C4-2B (cell line): ENCODE measurements around the gene MLLT1.

Experiments used
- ZFX ChIP-seq: fragments of 450-650 bp; IDR thresholded peaks from 2 replicates; pipeline ENCODE4 v1.6.1; 2017
- TF ChIP-seq, protein P1 (sequence below): fragments of 450-650 bp; conservative IDR thresholded peaks from 2 replicates; pipeline ENCODE4 v1.5.1; 2017; ENCODE audit warnings: mild to moderate bottlenecking

DNA sequence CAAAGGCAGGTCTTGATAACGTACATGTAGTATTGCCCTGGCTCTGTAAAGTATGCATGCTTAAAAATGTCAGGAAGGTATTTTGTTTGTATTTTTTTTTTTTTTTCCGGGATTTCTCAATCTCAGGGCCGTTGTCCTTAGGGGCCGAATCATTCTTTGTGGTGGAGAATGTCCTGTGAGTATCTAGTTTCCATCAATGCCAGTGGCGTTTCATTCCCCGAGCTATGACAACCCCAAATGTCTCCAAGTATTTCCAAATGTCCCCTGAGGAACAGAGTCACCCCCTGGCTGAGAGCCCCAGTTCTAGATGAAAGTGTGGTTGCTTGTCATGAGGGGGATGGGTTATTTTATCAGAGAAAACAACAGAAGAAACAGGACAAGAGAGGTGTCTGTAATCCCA is 75.6 kb downstream of the MLLT1 start:
- TF ChIP-seq, protein P1, sequence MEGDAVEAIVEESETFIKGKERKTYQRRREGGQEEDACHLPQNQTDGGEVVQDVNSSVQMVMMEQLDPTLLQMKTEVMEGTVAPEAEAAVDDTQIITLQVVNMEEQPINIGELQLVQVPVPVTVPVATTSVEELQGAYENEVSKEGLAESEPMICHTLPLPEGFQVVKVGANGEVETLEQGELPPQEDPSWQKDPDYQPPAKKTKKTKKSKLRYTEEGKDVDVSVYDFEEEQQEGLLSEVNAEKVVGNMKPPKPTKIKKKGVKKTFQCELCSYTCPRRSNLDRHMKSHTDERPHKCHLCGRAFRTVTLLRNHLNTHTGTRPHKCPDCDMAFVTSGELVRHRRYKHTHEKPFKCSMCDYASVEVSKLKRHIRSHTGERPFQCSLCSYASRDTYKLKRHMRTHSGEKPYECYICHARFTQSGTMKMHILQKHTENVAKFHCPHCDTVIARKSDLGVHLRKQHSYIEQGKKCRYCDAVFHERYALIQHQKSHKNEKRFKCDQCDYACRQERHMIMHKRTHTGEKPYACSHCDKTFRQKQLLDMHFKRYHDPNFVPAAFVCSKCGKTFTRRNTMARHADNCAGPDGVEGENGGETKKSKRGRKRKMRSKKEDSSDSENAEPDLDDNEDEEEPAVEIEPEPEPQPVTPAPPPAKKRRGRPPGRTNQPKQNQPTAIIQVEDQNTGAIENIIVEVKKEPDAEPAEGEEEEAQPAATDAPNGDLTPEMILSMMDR, result no peak
- no peak for TF ChIP-seq ZFX
